ENCODE data around the gene CCNT2. TPM values are rescaled to one million over a fixed set of nuclear protein-coding genes. Genes with fewer than 3 reads are reported as not detected.

Gene CCNT2
- total RNA-seq, 1 experiment from 2014 or later: 41.7 TPM

- POLR2A ChIA-PET (ENCODE audit: low non-redundant PET): no interaction called here
- Histone ChIP-seq H3K36me3 (ENCODE audit: insufficient read depth, low read length, poor library complexity, severe bottlenecking) (peaks cover 8% of the 10 kb centered on the region), H3K27me3 (replicated peaks; ENCODE audit: insufficient read depth, low read depth, low read length, poor library complexity) (no peaks in the 10 kb centered on the region), H3K27ac (ENCODE audit: low read depth, low read length, poor library complexity, severe bottlenecking) (peak overlapping the region; percentile 39), H3K4me1 (ENCODE audit: insufficient read depth, low read length, poor library complexity, severe bottlenecking) (peaks cover 15% of the 10 kb centered on the region), H3K9me3 (ENCODE audit: low read depth, low read length, poor library complexity, severe bottlenecking) (no peaks in the 10 kb centered on the region), H3K4me3 (ENCODE audit: low read depth, low read length, poor library complexity, severe bottlenecking) (no peak overlapping the region)
- CTCF ChIA-PET: no interaction called here
- no TSS peak for BruUV-seq (replicated peaks)
- no peak for DNase-seq (ENCODE audit: low spot score)
- intact Hi-C loops (cut with micrococcal nuclease; ENCODE audit: unreplicated experiment): no loop called here
- TF ChIP-seq EZH2 (IDR thresholded peaks at IDR 0.05; ENCODE audit: borderline replicate concordance, low read depth, low read length, poor library complexity, severe bottlenecking): no peak
- TF ChIP-seq, protein P1, sequence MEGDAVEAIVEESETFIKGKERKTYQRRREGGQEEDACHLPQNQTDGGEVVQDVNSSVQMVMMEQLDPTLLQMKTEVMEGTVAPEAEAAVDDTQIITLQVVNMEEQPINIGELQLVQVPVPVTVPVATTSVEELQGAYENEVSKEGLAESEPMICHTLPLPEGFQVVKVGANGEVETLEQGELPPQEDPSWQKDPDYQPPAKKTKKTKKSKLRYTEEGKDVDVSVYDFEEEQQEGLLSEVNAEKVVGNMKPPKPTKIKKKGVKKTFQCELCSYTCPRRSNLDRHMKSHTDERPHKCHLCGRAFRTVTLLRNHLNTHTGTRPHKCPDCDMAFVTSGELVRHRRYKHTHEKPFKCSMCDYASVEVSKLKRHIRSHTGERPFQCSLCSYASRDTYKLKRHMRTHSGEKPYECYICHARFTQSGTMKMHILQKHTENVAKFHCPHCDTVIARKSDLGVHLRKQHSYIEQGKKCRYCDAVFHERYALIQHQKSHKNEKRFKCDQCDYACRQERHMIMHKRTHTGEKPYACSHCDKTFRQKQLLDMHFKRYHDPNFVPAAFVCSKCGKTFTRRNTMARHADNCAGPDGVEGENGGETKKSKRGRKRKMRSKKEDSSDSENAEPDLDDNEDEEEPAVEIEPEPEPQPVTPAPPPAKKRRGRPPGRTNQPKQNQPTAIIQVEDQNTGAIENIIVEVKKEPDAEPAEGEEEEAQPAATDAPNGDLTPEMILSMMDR (conservative IDR thresholded peaks at IDR 0.05; ENCODE audit: low read depth, low read length): no peak
These were observed 8.6 kb downstream of the CCNT2 start for GRCh38 chr2:134927195-134927594.

- intact Hi-C loops (cut with micrococcal nuclease; ENCODE audit: unreplicated experiment): no loop called here
- Histone ChIP-seq H3K27ac (ENCODE audit: low read depth, low read length, poor library complexity, severe bottlenecking) (no peak overlapping the region), H3K4me3 (ENCODE audit: low read depth, low read length, poor library complexity, severe bottlenecking) (no peak overlapping the region), H3K9me3 (ENCODE audit: low read depth, low read length, poor library complexity, severe bottlenecking) (no peaks in the 10 kb centered on the region), H3K27me3 (replicated peaks; ENCODE audit: insufficient read depth, low read depth, low read length, poor library complexity) (no peaks in the 10 kb centered on the region), H3K4me1 (ENCODE audit: insufficient read depth, low read length, poor library complexity, severe bottlenecking) (peaks cover 32% of the 10 kb centered on the region), H3K36me3 (ENCODE audit: insufficient read depth, low read length, poor library complexity, severe bottlenecking) (peaks cover 6% of the 10 kb centered on the region)
- ChIA-PET CTCF (no interaction called here), POLR2A (ENCODE audit: low non-redundant PET) (no interaction called here)
- no peak for TF ChIP-seq EZH2 (IDR thresholded peaks at IDR 0.05; ENCODE audit: borderline replicate concordance, low read depth, low read length, poor library complexity, severe bottlenecking)
- TF ChIP-seq, protein P1 (conservative IDR thresholded peaks at IDR 0.05; ENCODE audit: low read depth, low read length): no peak
- DNase-seq (ENCODE audit: low spot score): no peak
- BruUV-seq (replicated peaks): no TSS peak
These were observed 14.4 kb downstream of the CCNT2 start for GRCh38 chr2:134932864-134933526.

- no peak for DNase-seq (ENCODE audit: low spot score)
- peaks cover 32% of the 10 kb centered on the region for H3K4me1 ChIP-seq (ENCODE audit: insufficient read depth, low read length, poor library complexity, severe bottlenecking)
- intact Hi-C loops (cut with micrococcal nuclease; ENCODE audit: unreplicated experiment): no loop called here
- H3K36me3 ChIP-seq (ENCODE audit: insufficient read depth, low read length, poor library complexity, severe bottlenecking): peaks cover 14% of the 10 kb centered on the region
- no TSS peak for BruUV-seq (replicated peaks)
- no peaks in the 10 kb centered on the region for H3K27me3 ChIP-seq (replicated peaks; ENCODE audit: insufficient read depth, low read depth, low read length, poor library complexity)
- ChIA-PET POLR2A (ENCODE audit: low non-redundant PET) (no interaction called here), CTCF (no interaction called here)
- TF ChIP-seq EZH2 (IDR thresholded peaks at IDR 0.05; ENCODE audit: borderline replicate concordance, low read depth, low read length, poor library complexity, severe bottlenecking): no peak
- TF ChIP-seq, protein P1 (conservative IDR thresholded peaks at IDR 0.05; ENCODE audit: low read depth, low read length): no peak
- H3K4me3 ChIP-seq (ENCODE audit: low read depth, low read length, poor library complexity, severe bottlenecking): no peak overlapping the region
- H3K27ac ChIP-seq (ENCODE audit: low read depth, low read length, poor library complexity, severe bottlenecking): no peak overlapping the region
- H3K9me3 ChIP-seq (ENCODE audit: low read depth, low read length, poor library complexity, severe bottlenecking): no peaks in the 10 kb centered on the region
These were observed 15.1 kb downstream of the CCNT2 start for GRCh38 chr2:134933732-134934131.
